HepG2 (cell line): ENCODE results near the gene SLC1A2. TPM values are rescaled to one million over a fixed set of nuclear protein-coding genes. Genes with fewer than 3 reads are reported as not detected.

Source experiments
- ATAC-seq: fragments of 200-7000 bp; cut with Tn5 transposase; 3 replicates; pipeline ENCODE4 v1.9.1; 2020; ENCODE audit warnings: mild to moderate bottlenecking, moderate library complexity
- BruUV-seq: library from RNA; stranded (reverse); fragments of 400-500 nt; replicated peaks from 2 replicates; lab custom pipeline; 2021; lab: Mats Ljungman, UMichigan
- CTCF ChIA-PET: fragments of 300-600 bp; formaldehyde crosslinking; extraction: SDS; loops from one replicate; lab custom pipeline; 2021; ENCODE audit warnings: low total read pairs, inconsistent platforms, low intra/inter-chr PET ratio; lab: Yijun Ruan, JAX
- POLR2A ChIA-PET: fragments of 350-600 bp; sonication (Branson Sonifier 250); formaldehyde crosslinking; loops from one replicate; lab custom pipeline; 2020; ENCODE audit warnings: antibody characterized with exemption, inconsistent platforms; lab: Yijun Ruan, JAX
- DNase-seq: peaks from one replicate; pipeline ENCODE4 v3.0.0-alpha.2; 2015; ENCODE audit warnings: low spot score
- FAIRE-seq: peaks from 3 replicates; lab custom pipeline; 2011; peaks lifted over from hg19 to GRCh38; lab: Jason Lieb, UNC
- H2AFZ ChIP-seq: one replicate; pipeline ENCODE4 v1.6.1; 2011; ENCODE audit warnings: low read length, inconsistent platforms
- H3K27ac ChIP-seq: fragments of 300-600 bp; 3 replicates; pipeline ENCODE4 v1.8.0; 2011; ENCODE audit warnings: mixed run types, mild to moderate bottlenecking, mixed read lengths, low read length, inconsistent platforms; ENCODE audit not compliant: insufficient read depth; ENCODE audit errors: extremely low read length
- H3K27me3 ChIP-seq, 2 experiments: fragments of 200-600 bp in 1 of 2; 2 replicates in 1 of 2; 3 replicates in 1 of 2; pipeline versions ENCODE4 v1.6.0 to v1.8.0; 2011; ENCODE audit warnings: low read length in 2 of 2, mild to moderate bottlenecking in 2 of 2, moderate library complexity in 2 of 2, inconsistent platforms in 1 of 2; ENCODE audit not compliant: insufficient read depth in 2 of 2, control insufficient read depth in 1 of 2
- H3K36me3 ChIP-seq, 2 experiments: fragments of 200-600 bp in 1 of 2; replicated peaks in 1 of 2; 2 replicates in 1 of 2; 3 replicates in 1 of 2; pipeline versions ENCODE4 v1.5.1 to v1.8.0; 2011; ENCODE audit warnings: low read length in 2 of 2, inconsistent platforms in 1 of 2; ENCODE audit not compliant: insufficient read depth in 2 of 2, control insufficient read depth in 1 of 2
- H3K4me1 ChIP-seq: 2 replicates; pipeline ENCODE4 v1.5.1; 2012; ENCODE audit warnings: low read length, inconsistent platforms; ENCODE audit not compliant: insufficient read depth
- H3K4me2 ChIP-seq: 2 replicates; pipeline ENCODE4 v1.6.0; 2011; ENCODE audit warnings: low read depth, low read length, inconsistent platforms
- H3K4me3 ChIP-seq, 3 experiments: fragments of 200-600 bp in 1 of 3; sonication (generic), shearing (Covaris generic) in 1 of 3; replicated peaks in 1 of 3; 2 replicates each; pipeline ENCODE4 v1.5.1; 2011 to 2016; ENCODE audit warnings: low read length in 3 of 3, inconsistent platforms in 2 of 3, low read depth in 2 of 3, mild to moderate bottlenecking in 2 of 3, control low read depth in 1 of 3, mixed read lengths in 1 of 3; ENCODE audit not compliant: insufficient read depth in 1 of 3
- H3K79me2 ChIP-seq: one replicate; pipeline ENCODE4 v1.6.1; 2011; ENCODE audit warnings: low read length, inconsistent platforms; ENCODE audit not compliant: insufficient read depth
- H3K9ac ChIP-seq: 2 replicates; pipeline ENCODE4 v1.6.0; 2011; ENCODE audit warnings: mild to moderate bottlenecking, low read depth, low read length, inconsistent platforms; ENCODE audit not compliant: insufficient read depth
- H3K9me3 ChIP-seq: 2 replicates; pipeline ENCODE4 v1.5.1; 2012; ENCODE audit warnings: mild to moderate bottlenecking, low read length
- H4K20me1 ChIP-seq: 2 replicates; pipeline ENCODE4 v1.6.0; 2011; ENCODE audit warnings: inconsistent platforms, mild to moderate bottlenecking, low read length, moderate library complexity; ENCODE audit not compliant: insufficient read depth
- AGO2 ChIP-seq: fragments of 200-400 bp; formaldehyde crosslinking; optimal IDR thresholded peaks from 2 replicates; pipeline ENCODE3; 2017; ENCODE audit warnings: mild to moderate bottlenecking, low read depth, low read length, moderate library complexity
- ATF1 ChIP-seq: IDR thresholded peaks from 2 replicates; pipeline ENCODE4 v1.6.1; 2016; ENCODE audit warnings: mild to moderate bottlenecking, control low read depth
- BRCA1 ChIP-seq: sonication (generic); formaldehyde crosslinking; IDR thresholded peaks from 2 replicates; pipeline ENCODE4 v1.4.0; 2020; ENCODE audit warnings: missing genetic modification reagents
- EHMT2 ChIP-seq: fragments of 200-600 bp; sonication (generic); IDR thresholded peaks from 2 replicates; pipeline ENCODE4 v1.7.0; 2017; ENCODE audit warnings: antibody characterized with exemption, low read depth, low read length, borderline replicate concordance
- ELF3 ChIP-seq: IDR thresholded peaks from 2 replicates; pipeline ENCODE4 v1.6.1; 2016; ENCODE audit warnings: missing genetic modification reagents, missing compliant biosample characterization
- IKZF4 ChIP-seq: sonication (generic); formaldehyde crosslinking; IDR thresholded peaks from 2 replicates; pipeline ENCODE4 v1.5.1; 2020; ENCODE audit warnings: borderline replicate concordance, mild to moderate bottlenecking, low read depth, missing genetic modification reagents; ENCODE audit errors: not compliant biosample characterization
- ISX ChIP-seq: sonication (generic); formaldehyde crosslinking; conservative IDR thresholded peaks from 2 replicates; pipeline ENCODE4 v1.5.0; 2020; ENCODE audit warnings: missing genetic modification reagents
- MIXL1 ChIP-seq: IDR thresholded peaks from 2 replicates; pipeline ENCODE4 v1.6.1; 2016
- SNAPC2 ChIP-seq: sonication (generic); formaldehyde crosslinking; IDR thresholded peaks from 2 replicates; pipeline ENCODE4 v1.8.1; 2022; ENCODE audit warnings: mild to moderate bottlenecking, missing genetic modification reagents
- SRSF1 ChIP-seq: fragments of 200-400 bp; formaldehyde crosslinking; optimal IDR thresholded peaks from 2 replicates; pipeline ENCODE3; 2017; ENCODE audit warnings: mild to moderate bottlenecking, low read depth, low read length, moderate library complexity
- ZNF274 ChIP-seq: sonication (generic); formaldehyde crosslinking; IDR thresholded peaks from 2 replicates; pipeline ENCODE4 v1.5.1; 2020; ENCODE audit warnings: mild to moderate bottlenecking, missing genetic modification reagents
- ZNF34 ChIP-seq: sonication (generic); formaldehyde crosslinking; IDR thresholded peaks from 2 replicates; pipeline ENCODE4 v1.4.0; 2020; ENCODE audit warnings: mild to moderate bottlenecking, missing genetic modification reagents, borderline replicate concordance
- WGBS: methylation state at CpG from one replicate; pipeline ENCODE4 v1.1.6; 2017; ENCODE audit warnings: low lambda C conversion rate; 5-methylcytosine and 5-hydroxymethylcytosine counted together
- in situ Hi-C: cut with HindIII; loops from 2 replicates; pipeline ENCODE4 v1.10.0; 2017; ENCODE audit warnings: low pct_unique_long_range_greater_than_20kb; ENCODE audit not compliant: extremely low pct_ligation_motif_present
- intact Hi-C: fragments of 100-400 bp; cut with micrococcal nuclease; formaldehyde crosslinking; loops from one replicate; pipeline ENCODE4 v1.10.0; 2022; ENCODE audit not compliant: unreplicated experiment
- polyA plus RNA-seq, 8 experiments: library from polyadenylated mRNA; depleted of rRNA in 3 of 8; stranded (reverse) in 7 of 8; unstranded in 1 of 8; fragments of >200 nt; fragmentation: Illumina TruSeq in 4 of 8; extraction: Trizol in 4 of 8; gene quantifications; 2 replicates each; pipeline versions ENCODE4 v1.2.1 to v1.2.3, GENCODE V29; 2011 to 2016; ENCODE audit warnings: low read depth in 4 of 8, missing spikeins in 1 of 8, mixed read lengths in 1 of 8; ENCODE audit not compliant: insufficient read depth in 1 of 8
- small RNA-seq, 3 experiments: library from RNA; depleted of rRNA; stranded (forward); fragments of <200 nt; gene quantifications; one replicate each; pipeline ENCODE3, GENCODE V24; 2012; ENCODE audit warnings: low read depth in 2 of 3, low replicate concordance in 1 of 3; ENCODE audit not compliant: insufficient read length in 3 of 3, insufficient read depth in 2 of 3
- total RNA-seq, 5 experiments: library from RNA; depleted of rRNA; stranded (reverse); fragments of >200 nt; fragmentation: Illumina TruSeq; extraction: Trizol; gene quantifications; 2 replicates each; pipeline ENCODE4 v1.2.3, GENCODE V29; 2016; ENCODE audit warnings: low read depth in 1 of 5
- TF ChIP-seq, protein P1 (sequence below): sonication (generic); formaldehyde crosslinking; IDR thresholded peaks from 2 replicates; pipeline ENCODE4 v1.4.0; 2020; ENCODE audit warnings: mild to moderate bottlenecking, missing genetic modification reagents

Gene SLC1A2
- total and polyA plus RNA-seq, 2 of the 13 experiments (the other 11 are each of a cell fraction or from before 2014, with no cell fraction given), result 23.2 to 43.2 TPM

DNA sequence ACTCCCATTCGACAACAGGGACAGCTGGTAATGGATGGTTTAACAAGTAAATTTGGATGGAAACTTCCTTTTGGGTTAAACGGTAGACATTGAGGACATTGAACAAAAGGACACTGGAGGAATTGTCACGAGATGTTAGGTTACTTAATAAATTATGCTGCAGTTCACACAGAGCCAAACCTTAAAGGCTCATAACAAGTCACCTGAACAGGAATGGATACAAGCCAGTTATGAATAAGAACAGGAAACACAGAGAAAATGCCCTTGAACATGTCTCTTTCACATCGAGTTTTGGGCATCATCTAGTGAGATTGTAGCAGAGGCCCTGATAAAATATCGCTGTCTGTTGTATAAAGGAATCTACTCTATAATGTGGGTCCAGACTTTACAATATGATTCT lies 214.7 kb downstream of the SLC1A2 start:
- intact Hi-C loops, result no loop called here
- H3K79me2 ChIP-seq, result no peaks in the 10 kb centered on the region
- 18% methylated on average over 5 of the region's 5 CpGs for WGBS

More for the DNA sequence above, 214.7 kb downstream of the SLC1A2 start:
- Histone ChIP-seq H3K27me3 (no peaks in the 10 kb centered on the region; a peak in 1 of 5 replicates), H3K36me3 (no peaks in the 10 kb centered on the region), H2AFZ (no peak overlapping the region), H4K20me1 (no peaks in the 10 kb centered on the region), H3K4me1 (no peaks in the 10 kb centered on the region), H3K9me3 (no peaks in the 10 kb centered on the region), H3K4me3 (no peak overlapping the region), H3K27ac (no peak overlapping the region), H3K9ac (no peak overlapping the region), H3K4me2 (no peak overlapping the region)
- TF ChIP-seq ELF3 (CRISPR knock-in tag) (no peak), ISX (no peak), ZNF34 (CRISPR knock-in tag) (no peak), SRSF1 (no peak), ZNF274 (no peak), AGO2 (no peak), SNAPC2 (CRISPR knock-in tag) (no peak), ATF1 (CRISPR knock-in tag) (no peak), IKZF4 (CRISPR knock-in tag) (no peak), BRCA1 (CRISPR knock-in tag) (no peak), EHMT2 (no peak), MIXL1 (CRISPR knock-in tag) (no peak)
- TF ChIP-seq, protein P1, sequence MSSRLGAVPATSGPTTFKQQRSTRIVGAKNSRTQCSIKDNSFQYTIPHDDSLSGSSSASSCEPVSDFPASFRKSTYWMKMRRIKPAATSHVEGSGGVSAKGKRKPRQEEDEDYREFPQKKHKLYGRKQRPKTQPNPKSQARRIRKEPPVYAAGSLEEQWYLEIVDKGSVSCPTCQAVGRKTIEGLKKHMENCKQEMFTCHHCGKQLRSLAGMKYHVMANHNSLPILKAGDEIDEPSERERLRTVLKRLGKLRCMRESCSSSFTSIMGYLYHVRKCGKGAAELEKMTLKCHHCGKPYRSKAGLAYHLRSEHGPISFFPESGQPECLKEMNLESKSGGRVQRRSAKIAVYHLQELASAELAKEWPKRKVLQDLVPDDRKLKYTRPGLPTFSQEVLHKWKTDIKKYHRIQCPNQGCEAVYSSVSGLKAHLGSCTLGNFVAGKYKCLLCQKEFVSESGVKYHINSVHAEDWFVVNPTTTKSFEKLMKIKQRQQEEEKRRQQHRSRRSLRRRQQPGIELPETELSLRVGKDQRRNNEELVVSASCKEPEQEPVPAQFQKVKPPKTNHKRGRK (CRISPR knock-in tag), result no peak
- ATAC-seq (no peak), FAIRE-seq (no peak), DNase-seq (no peak)
- CTCF ChIA-PET, result no interaction called here
- POLR2A ChIA-PET, result no interaction called here
- BruUV-seq, result no TSS peak
- in situ Hi-C loops, result no loop called here

Small RNA genes within 50 kb of the gene (small RNA-seq; reads per million reads assigned to genes)
- 0 reads per million in 3 experiments for gene AC090625.1

Other genes starting within 250 kb of the SLC1A2 start
- gene PAMR1, start 106.1 kb upstream of the SLC1A2 start, total RNA-seq (2016; rRNA removed; fragmentation: Illumina TruSeq; extraction: Trizol), result not detected in 2 replicates
- gene PAMR1, start 106.1 kb upstream of the SLC1A2 start, polyA plus RNA-seq (2011; rRNA removed), result not detected in 2 replicates
- 0.44 and 0.82 TPM in 2 replicates for gene FJX1, start 198.9 kb upstream of the SLC1A2 start, total RNA-seq (2016; rRNA removed; fragmentation: Illumina TruSeq; extraction: Trizol)
- gene FJX1, start 198.9 kb upstream of the SLC1A2 start, polyA plus RNA-seq (2011; rRNA removed), result 0.10 and 0.40 TPM in 2 replicates
- gene TRIM44, start 243.2 kb upstream of the SLC1A2 start, total RNA-seq (2016; rRNA removed; fragmentation: Illumina TruSeq; extraction: Trizol), result 22.7 and 25.6 TPM in 2 replicates
- gene TRIM44, start 243.2 kb upstream of the SLC1A2 start, polyA plus RNA-seq (2011; rRNA removed), result 50.3 and 51.3 TPM in 2 replicates